ENCODE results near the gene MAGEA6. TPM values are rescaled to one million over a fixed set of nuclear protein-coding genes. Genes with fewer than 3 reads are reported as not detected.
"Not testable (repeated sequence)": the region's sequence is repeated elsewhere in the genome, so short reads cannot be mapped to it uniquely, and the experiment has no call there.

MAGEA6 gene, protein sequence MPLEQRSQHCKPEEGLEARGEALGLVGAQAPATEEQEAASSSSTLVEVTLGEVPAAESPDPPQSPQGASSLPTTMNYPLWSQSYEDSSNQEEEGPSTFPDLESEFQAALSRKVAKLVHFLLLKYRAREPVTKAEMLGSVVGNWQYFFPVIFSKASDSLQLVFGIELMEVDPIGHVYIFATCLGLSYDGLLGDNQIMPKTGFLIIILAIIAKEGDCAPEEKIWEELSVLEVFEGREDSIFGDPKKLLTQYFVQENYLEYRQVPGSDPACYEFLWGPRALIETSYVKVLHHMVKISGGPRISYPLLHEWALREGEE
- total RNA-seq (2014; rRNA removed; shearing (Covaris generic)) = 78.2 and 78.3 TPM in 2 replicates

DNA sequence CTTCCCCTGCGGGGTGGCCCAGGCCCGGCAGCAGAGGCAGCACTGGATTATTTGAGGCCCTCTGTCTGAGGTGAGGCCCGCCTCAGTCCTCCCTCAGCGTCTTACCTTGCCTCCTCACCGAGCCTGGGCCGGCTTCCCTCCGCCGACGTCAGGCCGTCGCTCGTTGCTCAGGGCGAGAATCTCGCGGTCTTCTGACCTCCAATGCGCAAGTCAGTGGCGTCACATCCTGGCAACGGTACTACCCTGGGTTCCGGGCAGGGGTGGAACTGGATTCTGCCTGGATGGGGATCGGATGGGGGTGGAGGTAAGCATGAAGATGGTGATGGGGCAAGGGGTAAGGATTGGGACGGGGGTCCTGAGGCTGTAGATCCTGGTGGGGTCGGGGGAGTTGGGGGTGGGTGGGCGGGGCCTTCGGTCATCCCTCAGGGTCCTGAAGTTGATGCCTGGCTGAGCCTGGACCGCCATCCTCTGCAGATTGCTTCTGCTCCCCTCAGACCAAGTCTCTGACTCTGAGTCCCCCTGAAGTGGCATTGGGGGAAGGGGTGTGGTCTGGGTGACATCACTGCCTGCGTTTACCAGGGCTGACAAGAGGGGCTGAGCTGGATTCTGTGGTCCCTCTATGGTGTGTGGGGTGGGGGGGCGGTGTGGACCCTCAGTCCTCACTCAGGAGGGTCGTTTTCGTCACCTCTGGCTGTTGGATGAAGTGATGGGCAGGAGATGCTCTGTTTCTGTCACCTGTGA is at the start of gene MAGEA6:
MAGEA6 (minus strand) TSS at position 141 of the 741 bp plus-strand sequence. CDS start 2,039 bp downstream, outside the sequence.
- DNase-seq (ENCODE audit: low spot score) = not testable (repeated sequence)

DNA sequence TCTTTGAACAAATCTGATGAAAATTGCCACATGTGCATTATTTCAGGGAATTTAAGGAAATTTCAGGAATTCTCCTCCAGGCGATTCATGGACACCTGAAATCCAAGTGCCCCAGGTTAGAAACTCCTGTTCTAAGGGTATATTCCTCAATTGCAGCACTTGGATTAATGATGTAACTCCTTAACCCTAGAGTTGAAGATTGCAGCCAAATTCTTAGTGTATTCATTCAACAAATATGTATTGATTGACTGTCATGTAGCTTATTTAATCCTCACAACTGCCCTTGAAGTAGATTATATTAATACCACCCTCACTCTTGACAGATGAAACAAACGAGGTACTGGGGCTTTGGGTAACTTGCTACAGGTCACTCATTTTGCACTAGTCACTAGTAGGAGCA is 49.8 kb upstream of the MAGEA6 start:
- no peak for DNase-seq (ENCODE audit: low spot score)

DNA sequence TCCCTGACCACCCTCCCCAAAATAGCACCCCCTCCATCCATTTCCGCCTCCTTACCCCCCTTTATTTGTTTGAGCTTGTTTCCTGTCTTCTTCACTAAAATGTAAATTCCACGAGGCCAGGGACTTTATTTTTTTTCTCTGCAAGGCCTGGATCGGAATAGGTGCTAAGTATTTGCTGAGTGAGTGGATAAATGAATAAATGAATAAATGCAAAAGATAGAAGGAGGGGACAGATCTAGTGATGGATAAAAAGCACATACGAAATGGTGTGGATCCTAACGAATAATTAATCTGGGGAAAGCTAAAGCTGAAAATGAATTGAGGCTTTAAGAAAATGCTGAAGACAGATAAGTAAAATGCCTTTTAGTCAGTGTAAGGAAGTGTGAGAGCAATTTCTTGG is 48.9 kb upstream of the MAGEA6 start:
- no peak for DNase-seq (ENCODE audit: low spot score)

DNA sequence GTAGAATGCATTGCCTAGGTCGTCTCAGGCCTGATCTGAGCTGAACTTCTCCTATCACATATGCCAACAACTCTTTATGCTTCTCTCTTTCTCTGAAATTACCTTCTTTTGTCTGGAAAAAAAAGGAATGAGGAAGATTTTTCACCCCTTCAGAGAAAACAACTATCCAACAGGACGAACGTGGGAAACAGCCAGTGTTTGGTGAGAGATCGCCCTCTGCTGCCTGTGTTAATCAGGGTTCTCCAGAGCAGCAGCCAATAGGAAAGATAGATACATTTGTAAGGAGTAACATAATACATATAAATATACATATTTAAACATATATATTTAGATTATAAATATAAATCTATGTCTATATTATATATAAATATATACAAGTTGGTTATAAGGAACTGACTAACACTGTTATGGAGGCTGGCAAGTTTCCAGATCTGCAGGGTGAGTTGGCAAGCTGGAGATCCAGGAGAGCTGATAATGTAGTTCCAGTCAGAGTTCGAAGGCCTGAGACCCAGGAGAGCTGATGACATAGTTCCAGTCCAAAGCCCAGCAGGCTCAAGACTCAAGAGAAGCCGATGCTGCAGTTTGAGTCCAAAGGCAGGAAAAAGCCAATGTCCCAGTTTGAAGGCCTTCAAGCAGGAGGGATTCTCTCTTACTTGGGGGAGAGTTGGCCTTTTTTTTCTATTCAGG is 47.7 kb upstream of the MAGEA6 start:
- DNase-seq (ENCODE audit: low spot score) = peak; percentile 52

DNA sequence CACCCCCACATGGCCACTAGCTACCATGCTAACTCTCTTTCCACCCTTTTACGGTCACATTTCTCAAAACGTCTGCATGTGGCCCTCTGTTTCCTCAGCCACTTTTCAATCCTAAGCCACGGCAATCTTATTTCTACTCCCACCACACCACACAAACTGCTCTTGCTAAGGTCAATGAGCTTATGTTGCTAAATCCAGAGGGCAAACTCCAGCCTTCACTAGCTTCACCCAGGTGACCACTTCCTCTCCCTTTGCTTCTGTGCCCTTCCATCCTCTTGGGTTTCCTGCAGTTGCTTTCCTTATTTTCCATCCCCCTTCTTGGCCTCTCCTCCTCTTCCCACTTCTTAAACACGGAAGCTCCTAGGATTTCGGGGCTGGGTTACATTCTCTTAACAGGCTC is 44.6 kb upstream of the MAGEA6 start:
- DNase-seq (ENCODE audit: low spot score) = no peak

DNA sequence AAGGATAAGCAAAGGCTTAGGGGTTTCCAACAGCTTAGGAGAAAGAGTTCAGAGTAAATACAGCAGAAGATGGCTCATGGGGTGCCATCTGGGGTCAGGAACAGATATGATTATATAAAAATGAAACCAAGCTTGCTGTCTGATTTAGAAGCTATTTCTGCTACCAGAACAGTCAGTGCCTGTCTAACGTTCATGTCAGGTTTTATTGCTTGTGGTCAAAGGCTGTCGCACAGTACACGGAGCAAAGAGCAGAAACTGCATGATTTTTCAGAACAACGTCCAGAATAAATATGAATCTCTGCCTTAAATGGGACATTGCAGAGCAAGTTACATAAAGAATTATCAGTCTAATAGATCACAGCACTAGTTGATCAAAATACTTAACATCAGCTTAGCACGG is 43.7 kb upstream of the MAGEA6 start:
- DNase-seq (ENCODE audit: low spot score) = no peak

DNA sequence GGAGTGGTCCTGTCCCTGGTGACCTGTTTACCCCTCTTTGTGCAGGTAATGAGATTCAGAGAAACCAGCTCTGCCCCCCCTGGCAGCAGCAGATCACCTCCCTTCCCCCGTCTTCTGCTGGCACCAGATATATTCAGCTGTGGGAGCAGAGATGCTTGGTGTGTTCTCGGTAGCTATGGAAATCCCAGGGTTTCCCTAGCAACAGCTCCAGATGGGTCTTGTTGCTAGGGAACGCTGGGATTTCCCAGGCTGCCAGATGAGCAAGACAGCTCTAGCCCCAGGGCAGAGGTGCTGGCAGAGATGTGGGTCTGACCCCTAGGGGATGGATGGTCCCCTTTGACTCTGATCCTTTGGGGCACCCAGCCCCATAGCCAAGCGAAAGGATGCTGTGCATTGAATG is 40.9 kb upstream of the MAGEA6 start:
- DNase-seq (ENCODE audit: low spot score) = no peak

DNA sequence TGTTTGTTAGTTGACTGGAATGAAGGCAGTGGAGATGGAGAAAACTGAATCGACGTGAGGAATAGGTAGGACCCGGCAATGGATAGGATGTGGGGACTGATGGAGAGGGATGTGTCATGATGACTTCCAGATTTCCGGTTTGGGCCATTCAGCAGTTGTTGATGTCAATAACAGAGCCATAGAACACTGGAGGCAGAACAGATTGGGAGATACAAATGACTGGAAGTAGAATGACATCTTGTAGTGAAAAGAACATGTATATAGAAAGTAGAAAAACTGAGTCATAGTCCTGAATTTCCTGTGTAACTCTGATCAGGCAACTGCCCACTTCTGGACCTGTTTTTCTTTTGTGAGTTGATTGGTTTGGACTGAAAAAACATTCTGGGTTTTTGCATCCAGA is 36.5 kb upstream of the MAGEA6 start:
- DNase-seq (ENCODE audit: low spot score) = no peak

DNA sequence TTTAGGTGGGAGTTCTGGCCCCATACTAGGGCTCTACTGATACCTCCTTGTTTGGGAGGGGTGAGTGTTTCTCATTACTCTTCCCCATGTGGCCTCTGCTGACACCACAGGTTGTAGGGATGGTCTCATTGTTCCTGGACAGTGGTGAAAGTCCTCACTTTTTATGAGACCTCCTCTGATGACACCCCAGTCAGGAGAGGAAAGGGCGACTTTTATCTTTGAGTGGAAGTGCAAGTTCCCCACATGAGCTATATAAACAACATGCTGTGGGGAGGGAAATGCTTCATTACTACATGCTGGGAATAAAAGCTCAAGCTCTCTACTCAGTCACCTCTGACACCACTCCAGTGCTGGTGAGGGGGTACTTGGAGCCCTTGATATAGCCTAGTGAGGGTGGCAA is 29.5 kb upstream of the MAGEA6 start:
- no peak for DNase-seq (ENCODE audit: low spot score)

DNA sequence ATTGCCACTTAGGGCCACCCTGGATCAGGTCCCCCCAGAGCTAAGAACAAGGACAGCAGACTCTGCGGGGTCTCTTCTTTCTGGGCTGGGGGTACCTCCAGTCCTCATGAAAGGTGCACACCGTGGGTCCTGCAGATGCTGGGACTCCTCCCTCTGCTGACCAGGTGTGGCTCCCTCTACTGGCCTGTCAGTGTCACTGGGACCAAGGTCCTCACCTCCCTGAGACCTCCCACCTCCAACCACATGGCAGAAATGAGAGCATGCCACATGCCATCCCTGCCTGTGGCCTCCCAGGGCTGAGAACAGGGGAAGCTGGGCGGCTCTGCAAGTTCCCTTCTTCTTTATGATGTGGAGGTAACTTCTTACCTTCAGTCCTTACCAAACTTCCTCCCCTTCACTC is 17.6 kb upstream of the MAGEA6 start:
- not testable (repeated sequence) for DNase-seq (ENCODE audit: low spot score)

DNA sequence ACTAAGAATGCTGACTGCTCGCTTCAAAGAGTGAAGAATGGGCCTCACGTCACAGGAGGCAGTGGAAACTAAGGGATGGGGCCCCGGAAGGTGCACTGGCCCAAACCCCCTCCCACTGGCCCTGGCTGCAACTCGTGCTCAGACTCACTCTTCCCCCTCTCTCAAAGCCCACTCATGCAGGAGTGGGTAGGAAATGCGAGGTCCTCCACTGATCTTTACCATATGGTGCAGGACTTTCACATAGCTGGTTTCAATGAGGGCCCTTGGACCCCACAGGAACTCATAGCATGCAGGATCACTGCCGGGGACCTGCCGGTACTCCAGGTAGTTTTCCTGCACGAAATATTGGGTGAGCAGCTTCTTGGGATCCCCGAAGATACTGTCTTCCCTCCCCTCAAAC is 2.9 kb downstream of the MAGEA6 start:
- DNase-seq (ENCODE audit: low spot score) = not testable (repeated sequence)

DNA sequence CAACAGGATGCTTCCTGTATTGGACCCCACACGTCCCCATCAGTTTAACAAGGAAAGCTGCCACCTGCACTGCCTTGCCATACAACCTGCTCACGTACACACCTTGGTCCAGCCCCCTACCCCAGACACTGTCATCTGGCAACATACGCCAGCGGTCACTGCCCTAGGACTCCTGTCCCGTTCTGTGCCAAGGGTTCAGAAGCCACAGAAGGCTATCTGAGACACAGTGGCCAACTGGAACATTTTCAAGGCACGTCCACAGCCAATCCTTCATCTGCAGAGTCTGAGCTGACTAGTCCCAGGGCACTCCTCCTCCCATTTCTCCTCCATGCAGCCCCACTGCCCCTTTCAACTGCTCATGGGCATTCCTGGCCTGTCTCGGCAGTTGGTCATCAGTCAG is 7.9 kb downstream of the MAGEA6 start:
- not testable (repeated sequence) for DNase-seq (ENCODE audit: low spot score)

DNA sequence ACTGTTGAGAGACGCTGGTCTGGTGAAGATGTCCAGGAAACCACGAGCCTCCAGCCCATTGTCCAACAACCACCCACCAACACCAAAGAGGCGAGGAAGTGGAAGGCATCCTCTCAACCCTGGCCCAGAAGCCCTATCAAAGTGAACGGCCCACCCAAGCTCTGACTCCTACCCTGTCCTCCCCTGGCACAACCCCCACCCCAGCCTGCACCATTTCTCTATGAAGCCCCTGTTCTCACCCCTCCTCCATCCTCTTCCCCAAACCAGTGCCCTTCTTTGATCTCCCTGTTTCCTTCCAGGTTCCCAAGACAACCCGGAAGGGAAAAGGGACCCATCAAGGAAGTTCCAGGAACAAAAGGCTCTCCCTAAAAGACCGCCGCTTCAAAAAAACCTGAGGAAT is 9.9 kb downstream of the MAGEA6 start:
- DNase-seq (ENCODE audit: low spot score) = not testable (repeated sequence)

DNA sequence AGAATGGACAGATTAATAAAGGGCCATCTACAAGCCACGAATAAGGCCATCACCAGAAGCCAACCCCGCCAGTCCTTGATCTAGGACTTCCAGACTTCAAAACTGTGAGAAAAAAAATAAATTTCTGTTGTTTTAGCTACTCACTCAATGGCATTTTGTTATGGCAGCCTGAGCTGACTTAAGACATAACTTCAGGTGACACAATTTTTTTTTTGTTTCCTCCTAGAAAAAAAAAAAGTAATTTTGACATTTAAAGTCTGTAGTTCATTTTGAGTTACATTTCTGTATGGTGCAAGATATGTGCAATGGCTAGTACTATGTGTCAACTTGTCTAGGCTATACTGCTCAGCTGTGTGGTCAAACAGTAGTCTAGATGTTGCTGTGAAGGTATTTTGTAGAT is 10.6 kb downstream of the MAGEA6 start, which contains the start of gene CSAG3:
CSAG3 (plus strand) TSS at position 301 of the 400 bp plus-strand sequence.
- DNase-seq (ENCODE audit: low spot score) = not testable (repeated sequence)

DNA sequence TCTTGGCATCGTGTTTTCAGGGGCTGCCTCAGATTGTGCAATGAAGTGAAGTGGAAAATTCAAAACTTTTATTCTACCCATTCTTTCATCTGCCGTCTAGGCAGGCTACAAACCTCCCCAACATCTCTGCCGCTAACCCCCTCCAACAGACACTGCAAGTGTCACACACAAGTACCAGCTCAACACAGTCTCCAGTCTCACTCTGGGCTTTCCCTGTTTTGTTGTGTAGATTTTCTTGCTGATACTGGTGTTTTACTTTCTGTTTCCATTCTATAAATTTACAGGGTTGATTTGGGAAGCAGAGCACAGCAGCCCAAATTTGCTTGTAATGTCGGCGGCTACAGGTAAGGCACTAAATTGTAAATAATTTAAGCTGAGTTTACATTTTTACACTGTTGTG is 14.6 kb downstream of the MAGEA6 start:
- not testable (repeated sequence) for DNase-seq (ENCODE audit: low spot score)

DNA sequence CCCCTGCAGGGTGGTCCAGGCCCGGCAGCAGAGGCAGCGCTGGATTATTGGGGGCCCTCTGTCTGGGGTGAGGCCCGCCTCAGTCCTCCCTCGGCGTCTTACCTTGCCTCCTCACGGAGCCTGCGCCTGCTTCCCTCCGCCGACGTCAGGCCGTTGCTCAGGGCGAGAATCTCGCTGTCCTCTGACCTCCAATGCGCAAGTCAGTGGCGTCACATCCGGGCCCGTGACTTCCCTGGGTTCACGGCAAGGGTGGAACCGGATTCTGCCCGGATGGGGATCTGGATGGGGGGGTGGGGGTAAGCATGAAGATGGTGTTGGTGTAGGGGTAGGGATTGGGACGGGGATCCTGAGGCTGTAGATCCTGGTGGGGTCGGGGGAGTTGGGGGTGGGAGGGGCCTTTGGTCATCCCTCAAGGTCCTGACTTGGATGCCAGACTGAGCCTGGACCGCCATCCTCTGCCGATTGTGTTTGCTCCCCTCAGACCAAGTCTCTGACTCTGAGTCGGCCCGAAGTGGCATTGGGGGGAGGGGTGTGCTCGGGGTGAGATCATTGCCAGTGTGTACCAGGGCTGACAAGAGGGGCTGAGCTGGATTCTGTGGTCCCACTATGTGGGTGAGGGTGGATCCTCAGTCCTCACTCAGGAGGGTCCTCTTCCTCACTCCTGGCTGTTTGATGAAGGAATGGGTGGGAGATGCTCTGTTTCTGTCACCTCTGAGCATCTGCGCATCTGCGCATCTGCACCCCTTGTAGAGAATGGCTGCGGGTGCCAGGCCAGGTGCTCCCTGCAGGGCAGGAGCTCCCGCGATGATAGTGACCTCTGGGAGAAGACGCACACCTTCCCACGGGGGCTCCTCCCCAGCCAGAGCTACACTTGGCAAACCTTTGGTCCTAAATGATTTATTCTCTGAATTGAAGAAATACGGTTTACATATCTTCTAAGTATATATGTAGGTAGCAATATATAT is 15.5 kb downstream of the MAGEA6 start, which contains the start of gene MAGEA2:
MAGEA2 (minus strand) TSS at position 157 of the 965 bp plus-strand sequence. CDS start 2,479 bp downstream, outside the sequence.
- not testable (repeated sequence) for DNase-seq (ENCODE audit: low spot score)

DNA sequence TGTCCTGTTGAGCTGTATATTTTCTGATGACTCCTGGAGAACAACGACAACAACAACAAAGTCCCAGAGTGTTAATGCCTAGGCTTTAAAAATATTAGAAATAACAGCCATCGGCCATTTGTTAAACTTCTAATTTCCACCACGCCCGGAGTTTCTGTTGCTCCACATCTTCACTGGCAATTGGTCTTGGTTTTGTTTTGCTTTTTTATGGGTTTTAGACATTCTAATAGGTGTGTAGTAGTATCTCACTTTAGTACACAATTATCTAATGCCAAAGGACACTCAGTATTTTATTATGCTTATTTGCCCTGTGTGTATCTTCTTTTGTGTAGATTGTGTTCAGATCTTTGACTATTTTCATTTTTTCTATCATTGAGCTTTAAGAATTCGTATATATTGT is 30.9 kb downstream of the MAGEA6 start:
- DNase-seq (ENCODE audit: low spot score) = no peak

DNA sequence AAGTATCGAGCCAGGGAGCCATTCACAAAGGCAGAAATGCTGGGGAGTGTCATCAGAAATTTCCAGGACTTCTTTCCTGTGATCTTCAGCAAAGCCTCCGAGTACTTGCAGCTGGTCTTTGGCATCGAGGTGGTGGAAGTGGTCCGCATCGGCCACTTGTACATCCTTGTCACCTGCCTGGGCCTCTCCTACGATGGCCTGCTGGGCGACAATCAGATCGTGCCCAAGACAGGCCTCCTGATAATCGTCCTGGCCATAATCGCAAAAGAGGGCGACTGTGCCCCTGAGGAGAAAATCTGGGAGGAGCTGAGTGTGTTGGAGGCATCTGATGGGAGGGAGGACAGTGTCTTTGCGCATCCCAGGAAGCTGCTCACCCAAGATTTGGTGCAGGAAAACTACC is 33.0 kb downstream of the MAGEA6 start:
- not testable (repeated sequence) for DNase-seq (ENCODE audit: low spot score)

DNA sequence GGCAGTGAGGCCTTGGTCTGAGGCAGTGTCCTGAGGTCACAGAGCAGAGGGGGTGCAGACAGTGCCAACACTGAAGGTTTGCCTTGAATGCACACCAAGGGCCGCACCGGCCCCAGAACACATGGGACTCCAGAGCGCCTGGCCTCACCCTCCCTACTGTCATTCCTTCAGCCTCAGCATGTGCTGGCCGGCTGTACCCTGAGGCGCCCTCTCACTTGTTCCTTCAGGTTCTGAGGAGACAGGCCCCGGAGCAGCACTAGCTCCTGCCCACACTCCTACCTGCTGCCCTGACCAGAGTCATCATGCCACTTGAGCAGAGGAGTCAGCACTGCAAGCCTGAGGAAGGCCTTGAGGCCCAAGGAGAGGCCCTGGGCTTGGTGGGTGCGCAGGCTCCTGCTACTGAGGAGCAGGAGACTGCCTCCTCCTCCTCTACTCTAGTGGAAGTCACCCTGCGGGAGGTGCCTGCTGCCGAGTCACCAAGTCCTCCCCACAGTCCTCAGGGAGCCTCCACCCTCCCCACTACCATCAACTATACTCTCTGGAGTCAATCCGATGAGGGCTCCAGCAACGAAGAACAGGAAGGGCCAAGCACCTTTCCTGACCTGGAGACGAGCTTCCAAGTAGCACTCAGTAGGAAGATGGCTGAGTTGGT is 33.5 kb downstream of the MAGEA6 start:
- DNase-seq (ENCODE audit: low spot score) = no peak

DNA sequence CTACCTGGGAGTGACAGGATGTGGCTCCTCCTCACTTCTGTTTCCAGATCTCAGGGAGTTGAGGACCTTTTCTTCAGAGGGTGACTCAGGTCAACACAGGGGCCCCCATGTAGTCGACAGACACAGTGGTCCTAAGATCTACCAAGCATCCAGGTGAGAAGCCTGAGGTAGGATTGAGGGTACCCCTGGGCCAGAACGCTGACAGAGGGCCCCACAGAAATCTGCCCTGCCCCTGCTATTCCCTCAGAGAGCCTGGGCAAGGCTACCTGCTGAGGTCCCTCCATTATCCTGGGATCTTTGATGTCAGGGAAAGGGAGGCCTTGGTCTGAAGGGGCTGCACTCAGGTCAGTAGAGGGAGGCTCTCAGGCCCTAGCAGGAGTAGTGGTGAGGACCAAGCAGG is 34.4 kb downstream of the MAGEA6 start:
- DNase-seq (ENCODE audit: low spot score) = no peak
